ENCODE measurements around the gene CLDN14.

CLDN14 gene

GRCh38 chr21:36479415-36480402, at the start of gene CLDN14:
CLDN14 (minus strand) TSS chr21:36480122; CDS start chr21:36461695, 18,427 bp downstream.
- DNase-seq (ENCODE audit: low read depth) = no peak

GRCh38 chr21:36528716-36529115, 48.8 kb upstream of the CLDN14 start:
- no peak for DNase-seq (ENCODE audit: low read depth)

DNA sequence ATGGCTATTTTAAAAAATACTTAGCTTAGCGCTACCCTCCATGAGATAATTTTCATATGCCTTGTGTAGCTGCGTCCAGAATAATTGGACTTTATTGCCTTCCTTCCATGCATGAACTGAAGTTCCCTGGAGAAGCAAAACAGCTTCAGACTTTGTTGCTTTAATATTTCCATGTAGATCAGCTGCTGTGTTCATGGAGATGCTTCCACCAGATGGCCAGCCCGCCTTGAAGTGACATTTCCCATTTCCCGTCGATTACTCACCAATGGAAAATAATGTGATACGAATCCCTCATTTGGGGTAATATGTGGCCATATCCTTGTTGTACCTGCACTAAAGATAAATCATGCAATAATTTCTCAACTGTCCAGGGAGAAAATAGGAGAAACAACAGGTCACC, 47.4 kb upstream of the CLDN14 start:
- no peak for DNase-seq (ENCODE audit: low read depth)

GRCh38 chr21:36526104-36526503, 46.2 kb upstream of the CLDN14 start:
- DNase-seq (ENCODE audit: low read depth) = no peak

- no peak for DNase-seq (ENCODE audit: low read depth)
These were observed 44.6 kb upstream of the CLDN14 start for GRCh38 chr21:36524477-36524876.

- DNase-seq (ENCODE audit: low read depth) = no peak
These were observed 42.4 kb upstream of the CLDN14 start for GRCh38 chr21:36522219-36522808.

DNA sequence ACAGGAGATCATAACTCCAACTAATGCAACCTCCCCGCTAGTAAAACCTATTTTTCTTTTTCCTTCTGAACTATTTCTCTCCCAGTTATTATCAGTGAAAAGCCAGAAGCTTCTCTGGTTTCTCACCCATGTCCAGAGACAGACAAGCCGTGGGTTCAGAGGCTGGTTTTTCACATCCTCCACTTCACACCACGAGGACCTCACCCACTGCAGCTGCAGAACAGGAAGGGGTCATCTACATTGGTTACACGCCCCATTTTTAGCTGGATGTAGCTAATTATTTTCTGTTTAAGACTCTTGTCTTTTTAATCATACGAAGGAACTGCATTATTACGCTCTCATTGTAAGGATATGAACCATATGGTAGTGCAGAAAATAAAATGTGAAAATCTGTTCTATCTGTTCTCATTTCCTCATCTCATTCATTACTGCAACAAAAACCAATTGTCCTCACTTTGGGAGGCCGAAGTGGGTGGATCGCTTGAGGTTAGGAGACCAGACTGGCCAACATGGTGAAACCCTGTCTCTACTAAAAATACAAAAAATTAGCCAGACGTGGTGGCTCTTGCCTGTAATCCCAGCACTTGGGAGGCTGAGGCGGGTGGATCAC, 39.1 kb upstream of the CLDN14 start:
- no peak for DNase-seq (ENCODE audit: low read depth)

- no peak for DNase-seq (ENCODE audit: low read depth)
These were observed 37.6 kb upstream of the CLDN14 start for GRCh38 chr21:36517366-36518075.

- no peak for DNase-seq (ENCODE audit: low read depth)
These were observed 36.4 kb upstream of the CLDN14 start for GRCh38 chr21:36516281-36516680.

DNA sequence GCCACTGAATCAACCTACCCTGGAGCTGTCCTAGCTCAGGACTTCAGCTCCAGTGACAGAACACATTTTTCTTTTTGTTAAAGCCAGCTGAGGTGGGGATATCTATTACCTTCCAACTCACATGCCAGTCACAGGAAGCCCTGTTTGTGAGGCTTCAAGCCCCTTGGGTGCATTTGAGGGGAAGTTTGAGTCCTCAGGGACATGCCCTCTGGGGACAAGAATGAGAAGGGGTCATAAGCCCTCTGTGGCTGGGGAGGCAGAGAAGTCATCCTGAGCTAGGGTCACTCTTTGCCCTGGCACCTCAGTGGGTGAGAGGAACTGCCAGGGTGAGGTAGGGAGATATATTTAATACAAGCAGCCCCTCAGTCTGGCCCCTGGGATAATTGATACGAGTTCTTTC, 33.5 kb upstream of the CLDN14 start:
- DNase-seq (ENCODE audit: low read depth) = no peak

DNA sequence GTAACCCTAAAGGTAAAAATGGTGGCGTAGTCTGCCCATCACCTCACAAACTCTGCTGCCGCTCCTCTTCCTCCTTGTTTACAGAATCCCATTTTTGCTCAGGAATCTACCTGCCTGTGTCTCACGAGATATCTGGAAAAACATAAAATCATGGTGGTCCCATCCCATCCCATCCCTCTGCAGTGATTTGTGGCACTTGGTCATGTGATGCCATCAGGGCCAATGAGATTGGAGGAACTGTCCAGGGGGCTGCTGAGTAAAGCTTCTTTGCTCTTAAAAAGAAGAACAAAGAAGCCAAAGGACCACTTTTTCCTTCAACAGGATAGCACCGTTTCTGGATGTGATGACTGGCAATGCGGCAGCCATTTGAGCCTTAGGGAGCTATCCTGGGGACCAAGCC, 33.0 kb upstream of the CLDN14 start:
- no peak for DNase-seq (ENCODE audit: low read depth)

- DNase-seq (ENCODE audit: low read depth) = no peak
These were observed 31.7 kb upstream of the CLDN14 start for GRCh38 chr21:36511484-36512220.

GRCh38 chr21:36510911-36511310, 31.0 kb upstream of the CLDN14 start:
- DNase-seq (ENCODE audit: low read depth) = no peak

GRCh38 chr21:36509973-36510664, 30.2 kb upstream of the CLDN14 start:
- no peak for DNase-seq (ENCODE audit: low read depth)

DNA sequence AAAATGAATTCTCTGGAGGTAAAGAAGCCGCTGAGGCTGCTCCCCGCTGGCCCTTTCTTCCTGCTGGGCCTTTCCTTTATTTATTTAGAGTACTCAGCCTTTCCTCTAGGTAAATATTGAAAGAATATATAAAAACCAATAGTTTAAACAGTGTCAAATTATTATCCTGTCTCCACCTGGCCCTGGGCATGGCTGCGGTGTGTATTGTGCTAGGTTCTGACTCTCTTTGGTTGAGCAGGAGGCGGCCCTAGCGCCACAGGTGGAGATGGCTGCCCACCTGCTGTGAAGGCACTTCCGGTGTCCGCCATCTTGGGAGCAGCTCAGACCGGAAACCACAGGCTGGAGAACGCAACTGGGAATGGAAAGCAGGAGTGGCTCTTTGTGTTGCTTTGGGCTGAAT, 29.0 kb upstream of the CLDN14 start:
- DNase-seq (ENCODE audit: low read depth) = no peak

DNA sequence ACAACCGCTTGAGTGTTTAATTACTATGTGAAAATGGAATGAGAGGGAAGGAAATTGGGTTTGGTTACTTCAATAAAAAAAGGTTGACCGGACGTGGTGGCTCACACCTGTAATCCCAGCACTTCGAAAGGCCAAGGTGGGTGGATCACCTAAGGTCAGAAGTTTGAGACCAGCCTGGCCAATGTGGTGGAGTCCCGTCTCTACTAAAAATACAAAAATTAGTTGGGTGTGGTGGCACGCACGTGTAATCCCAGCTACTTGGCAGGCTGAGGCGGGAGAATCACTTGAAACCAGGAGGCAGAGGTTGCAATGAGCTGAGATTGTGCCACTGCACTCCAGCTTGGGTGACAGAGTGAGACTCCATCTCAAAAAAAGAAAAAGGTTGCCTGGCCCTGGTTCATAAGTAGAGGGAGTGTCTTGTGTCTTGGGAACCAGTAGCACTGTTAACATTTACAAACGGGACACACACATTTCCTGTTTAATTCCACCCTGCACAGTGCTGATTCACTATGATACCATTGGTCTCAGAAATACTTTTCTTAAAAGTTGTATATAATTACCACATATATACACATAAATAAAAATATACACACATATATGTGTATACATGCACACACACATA, 27.6 kb upstream of the CLDN14 start:
- DNase-seq (ENCODE audit: low read depth) = no peak

GRCh38 chr21:36506482-36506881, 26.6 kb upstream of the CLDN14 start:
- DNase-seq (ENCODE audit: low read depth) = no peak

DNA sequence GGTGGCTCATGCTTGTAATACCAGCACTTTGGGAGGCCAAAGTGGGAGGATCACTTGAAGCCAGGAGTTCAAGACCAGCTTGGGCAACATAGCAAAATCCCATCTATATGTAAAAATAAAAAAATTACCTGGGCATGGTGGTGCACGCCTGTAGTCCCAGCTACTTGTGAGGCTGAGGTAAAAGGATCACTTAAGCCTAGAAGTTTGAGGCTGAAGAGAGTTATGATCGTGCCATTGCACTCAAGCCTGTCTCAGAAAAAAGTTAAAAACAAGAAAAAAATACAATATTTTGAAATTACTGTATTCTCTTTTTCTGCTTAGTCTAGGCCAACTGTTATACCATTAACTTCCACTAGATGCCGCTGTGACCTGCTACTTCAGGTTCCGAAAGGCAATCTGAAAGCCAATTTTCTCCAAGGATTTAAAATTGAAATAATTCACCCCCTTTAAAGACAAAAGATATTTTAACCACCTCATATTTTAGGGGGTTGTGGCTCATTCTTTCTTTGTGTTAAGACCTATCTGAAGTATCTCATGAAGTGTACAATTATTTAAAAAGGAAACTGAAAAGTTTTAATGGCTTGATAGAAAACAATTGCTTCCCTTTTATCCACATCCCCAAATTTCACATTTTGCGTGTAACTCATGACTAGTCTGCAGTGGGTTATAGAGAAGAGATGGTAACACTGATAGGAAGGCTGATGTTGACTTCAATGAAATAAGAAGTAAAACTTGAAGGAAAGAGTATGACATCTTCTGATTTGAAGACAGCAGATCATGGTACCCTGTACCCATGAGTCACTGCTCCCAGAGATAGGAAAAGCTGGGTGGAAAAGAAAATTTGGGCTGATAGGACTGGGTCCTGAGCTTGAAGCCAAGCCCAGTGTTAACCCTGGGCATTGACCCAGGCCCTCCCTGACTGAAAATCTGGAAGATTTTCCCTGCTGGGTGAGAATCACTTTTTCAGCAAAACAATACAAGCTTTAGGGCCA, 24.4 kb upstream of the CLDN14 start:
- peak; percentile 38 for DNase-seq (ENCODE audit: low read depth)

- no peak for DNase-seq (ENCODE audit: low read depth)
These were observed 22.4 kb upstream of the CLDN14 start for GRCh38 chr21:36502365-36502764.

DNA sequence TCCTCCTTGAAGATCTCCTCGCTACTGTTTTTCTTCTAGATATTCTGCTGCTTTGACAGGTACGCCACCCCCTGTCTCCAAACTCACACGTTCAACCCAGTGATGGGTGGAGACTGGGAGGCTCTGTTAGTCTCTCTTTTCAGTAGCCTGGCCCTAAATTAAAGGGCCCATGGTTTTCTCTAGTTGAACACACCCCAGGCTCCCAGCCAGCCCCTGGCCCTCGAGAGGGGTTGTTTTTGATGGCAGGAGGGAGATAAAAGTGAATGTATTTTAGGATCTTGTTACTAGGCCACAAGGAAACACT, 21.6 kb upstream of the CLDN14 start:
- DNase-seq (ENCODE audit: low read depth) = no peak
